HG02571 (cell line): Measurements from ENCODE around the gene SYNPO2.

Experiments used
- ATAC-seq: cut with Tn5 transposase; IDR thresholded peaks from one replicate; pipeline ENCODE4 v1.9.1; 2021; ENCODE audit warnings: mild to moderate bottlenecking, moderate library complexity; ENCODE audit not compliant: unreplicated experiment

SYNPO2 gene

GRCh38 chr4:118931786-118932185 is 43.1 kb downstream of the SYNPO2 start:
- ATAC-seq: no peak

- no peak for ATAC-seq
Measured at GRCh38 chr4:118935819-118936218, 47.2 kb downstream of the SYNPO2 start.

- no peak for ATAC-seq
Measured at GRCh38 chr4:118936406-118936805, 47.8 kb downstream of the SYNPO2 start.

- ATAC-seq: no peak
Measured at GRCh38 chr4:118939169-118939783, 50.6 kb downstream of the SYNPO2 start.

- no peak for ATAC-seq
Measured at GRCh38 chr4:118941149-118941548, 52.5 kb downstream of the SYNPO2 start.

- ATAC-seq: no peak
Measured at GRCh38 chr4:118941799-118942198, 53.1 kb downstream of the SYNPO2 start.

- ATAC-seq: no peak
Measured at GRCh38 chr4:118942465-118942864, 53.8 kb downstream of the SYNPO2 start.

- ATAC-seq: no peak
Measured at GRCh38 chr4:118947095-118947494, 58.4 kb downstream of the SYNPO2 start.

GRCh38 chr4:118948545-118949144 is 60.0 kb downstream of the SYNPO2 start:
- ATAC-seq: no peak

- no peak for ATAC-seq
Measured at GRCh38 chr4:118950224-118950623, 61.6 kb downstream of the SYNPO2 start.

- no peak for ATAC-seq
Measured at GRCh38 chr4:118950929-118951570, 62.4 kb downstream of the SYNPO2 start.

GRCh38 chr4:118953276-118953675 is 64.6 kb downstream of the SYNPO2 start:
- ATAC-seq: no peak

- ATAC-seq: no peak
Measured at GRCh38 chr4:118954246-118954645, 65.6 kb downstream of the SYNPO2 start.

- ATAC-seq: no peak
Measured at GRCh38 chr4:118955515-118955914, 66.9 kb downstream of the SYNPO2 start.

GRCh38 chr4:118957722-118958445 is 69.2 kb downstream of the SYNPO2 start:
- no peak for ATAC-seq

- ATAC-seq: no peak
Measured at GRCh38 chr4:118962540-118962939, 73.9 kb downstream of the SYNPO2 start.

- ATAC-seq: no peak
Measured at GRCh38 chr4:118964891-118965411, 76.3 kb downstream of the SYNPO2 start.

GRCh38 chr4:118967393-118967792 is 78.7 kb downstream of the SYNPO2 start:
- no peak for ATAC-seq

- ATAC-seq: peak; percentile 100
Measured at GRCh38 chr4:118968005-118968404, 79.4 kb downstream of the SYNPO2 start.

- ATAC-seq: no peak
Measured at GRCh38 chr4:118968813-118969212, 80.2 kb downstream of the SYNPO2 start.

- ATAC-seq: no peak
Measured at GRCh38 chr4:118969359-118969758, 80.7 kb downstream of the SYNPO2 start.
